HG03460 (cell line): ENCODE data around the gene BRINP3.
"Not testable (repeated sequence)": the region's sequence is repeated elsewhere in the genome, so short reads cannot be mapped to it uniquely, and the experiment has no call there.

Source experiments
- ATAC-seq: cut with Tn5 transposase; IDR thresholded peaks from one replicate; pipeline ENCODE4 v1.9.1; 2021; ENCODE audit not compliant: unreplicated experiment

Gene BRINP3

GRCh38 chr1:190477762-190478148 is at the start of gene BRINP3:
BRINP3 (minus strand) TSS chr1:190477864.
- ATAC-seq = no peak

- no peak for ATAC-seq
Measured at GRCh38 chr1:190511554-190511953, 33.9 kb upstream of the BRINP3 start.

- no peak for ATAC-seq
Measured at GRCh38 chr1:190507357-190507756, 29.7 kb upstream of the BRINP3 start.

GRCh38 chr1:190504539-190504938 is 26.9 kb upstream of the BRINP3 start:
- ATAC-seq = not testable (repeated sequence)

- no peak for ATAC-seq
Measured at GRCh38 chr1:190497565-190497964, 19.9 kb upstream of the BRINP3 start.

- ATAC-seq = no peak
Measured at GRCh38 chr1:190494451-190494850, 16.8 kb upstream of the BRINP3 start.

GRCh38 chr1:190491404-190491803 is 13.7 kb upstream of the BRINP3 start:
- no peak for ATAC-seq

GRCh38 chr1:190484045-190484444 is 6.4 kb upstream of the BRINP3 start:
- ATAC-seq = no peak

- no peak for ATAC-seq
Measured at GRCh38 chr1:190480231-190480630, 2.6 kb upstream of the BRINP3 start.

- ATAC-seq = no peak
Measured at GRCh38 chr1:190479516-190479915, 1.9 kb upstream of the BRINP3 start.

- no peak for ATAC-seq
Measured at GRCh38 chr1:190479050-190479397, 1.4 kb upstream of the BRINP3 start.

- ATAC-seq = peak; percentile 47
Measured at GRCh38 chr1:190478149-190479049, 735 bp upstream of the BRINP3 start.

- no peak for ATAC-seq
Measured at GRCh38 chr1:190476806-190477205, 858 bp downstream of the BRINP3 start.

- ATAC-seq = no peak
Measured at GRCh38 chr1:190476321-190476720, 1.3 kb downstream of the BRINP3 start.

GRCh38 chr1:190475421-190476141 is 2.1 kb downstream of the BRINP3 start:
- ATAC-seq = no peak

- ATAC-seq = no peak
Measured at GRCh38 chr1:190474650-190475211, 2.9 kb downstream of the BRINP3 start.

GRCh38 chr1:190474010-190474409 is 3.7 kb downstream of the BRINP3 start:
- no peak for ATAC-seq

- ATAC-seq = no peak
Measured at GRCh38 chr1:190472494-190472893, 5.2 kb downstream of the BRINP3 start.

GRCh38 chr1:190472042-190472441 is 5.6 kb downstream of the BRINP3 start:
- ATAC-seq = no peak

GRCh38 chr1:190464690-190465089 is 13.0 kb downstream of the BRINP3 start:
- ATAC-seq = no peak

- ATAC-seq = no peak
Measured at GRCh38 chr1:190456129-190456528, 21.5 kb downstream of the BRINP3 start.

GRCh38 chr1:190455631-190456030 is 22.0 kb downstream of the BRINP3 start:
- ATAC-seq = no peak
